DND-41 (cell line): ENCODE measurements around the gene ZDHHC13.

Experiments used
- ATAC-seq: fragments of 200-7000 bp; cut with Tn5 transposase; 3 replicates; pipeline ENCODE4 v1.9.1; 2021; ENCODE audit warnings: low read depth; ENCODE audit not compliant: insufficient read depth
- DNase-seq: peaks from one replicate; pipeline ENCODE4 v3.0.0-alpha.2; 2020
- H2AFZ ChIP-seq: 2 replicates; pipeline ENCODE4 v1.6.0; 2012; ENCODE audit warnings: low read depth, low read length
- H3K27ac ChIP-seq: 2 replicates; pipeline ENCODE4 v1.5.1; 2012; ENCODE audit warnings: low read length, inconsistent platforms
- H3K27me3 ChIP-seq: fragments of 200-600 bp; sonication (generic); 2 replicates; pipeline ENCODE4 v1.6.0; 2012; ENCODE audit warnings: low read length, mild to moderate bottlenecking, inconsistent platforms; ENCODE audit not compliant: insufficient read depth, poor library complexity
- H3K36me3 ChIP-seq: 2 replicates; pipeline ENCODE4 v1.5.1; 2012; ENCODE audit warnings: low read length, inconsistent platforms; ENCODE audit not compliant: insufficient read depth
- H3K4me1 ChIP-seq: 2 replicates; pipeline ENCODE4 v1.5.1; 2012; ENCODE audit warnings: mild to moderate bottlenecking, low read length; ENCODE audit not compliant: insufficient read depth
- H3K4me2 ChIP-seq: 2 replicates; pipeline ENCODE4 v1.6.0; 2012; ENCODE audit warnings: mild to moderate bottlenecking, moderate library complexity, low read length, inconsistent platforms; ENCODE audit not compliant: insufficient read depth
- H3K4me3 ChIP-seq, 2 experiments: fragments of 200-600 bp in 1 of 2; shearing (Covaris generic) in 1 of 2; 2 replicates each; pipeline ENCODE4 v1.5.1; 2012 to 2016; ENCODE audit warnings: inconsistent platforms in 2 of 2, low read length in 2 of 2, mild to moderate bottlenecking in 2 of 2, low read depth in 1 of 2, moderate library complexity in 1 of 2
- H3K79me2 ChIP-seq: 2 replicates; pipeline ENCODE4 v1.6.0; 2012; ENCODE audit warnings: low read length, inconsistent platforms; ENCODE audit not compliant: insufficient read depth
- H3K9ac ChIP-seq: 2 replicates; pipeline ENCODE4 v1.6.0; 2012; ENCODE audit warnings: low read depth, mild to moderate bottlenecking, inconsistent platforms, low read length, moderate library complexity
- H3K9me3 ChIP-seq: 2 replicates; pipeline ENCODE4 v1.5.1; 2012; ENCODE audit warnings: low read length, moderate library complexity, mild to moderate bottlenecking, inconsistent platforms; ENCODE audit not compliant: insufficient read depth, severe bottlenecking
- H4K20me1 ChIP-seq: 2 replicates; pipeline ENCODE4 v1.6.0; 2012; ENCODE audit warnings: low read length; ENCODE audit not compliant: insufficient read depth
- EZH2 ChIP-seq: IDR thresholded peaks from 3 replicates; pipeline ENCODE4 v1.6.1; 2012; ENCODE audit warnings: borderline replicate concordance, low read depth, mild to moderate bottlenecking, moderate library complexity, low read length, inconsistent platforms; ENCODE audit not compliant: severe bottlenecking
- TF ChIP-seq, protein P1 (sequence below): IDR thresholded peaks from 2 replicates; pipeline ENCODE4 v1.5.1; 2012; ENCODE audit warnings: borderline replicate concordance, low read length, moderate library complexity, mild to moderate bottlenecking; ENCODE audit not compliant: poor library complexity, severe bottlenecking; ENCODE audit errors: extremely low read depth

The ZDHHC13 gene

DNA sequence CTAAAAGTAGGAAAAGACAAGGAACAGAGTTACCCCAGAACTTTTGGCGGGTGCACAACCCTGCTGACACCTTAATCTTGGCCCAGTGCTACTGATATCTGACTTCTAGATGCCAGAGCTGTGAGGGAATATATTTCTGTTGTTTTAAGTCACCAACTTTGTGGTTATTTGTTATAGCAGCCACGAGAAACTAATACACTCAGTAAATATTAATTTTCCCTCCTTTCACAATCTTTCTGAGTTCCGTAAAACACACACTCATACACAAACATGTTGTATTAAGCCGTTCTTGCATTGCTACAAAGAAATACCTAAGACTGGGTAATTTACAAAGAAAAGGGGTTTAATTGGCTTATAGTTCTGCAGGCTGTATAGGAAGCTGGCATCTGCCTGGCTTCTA, 16.1 kb upstream of the ZDHHC13 start:
- Histone ChIP-seq H3K9ac (no peak overlapping the region), H3K4me2 (no peak overlapping the region), H3K36me3 (no peaks in the 10 kb centered on the region), H3K4me3 (no peak overlapping the region), H2AFZ (no peak overlapping the region), H3K9me3 (no peaks in the 10 kb centered on the region), H3K27me3 (peaks cover 25% of the 10 kb centered on the region), H4K20me1 (no peaks in the 10 kb centered on the region), H3K27ac (no peak overlapping the region), H3K79me2 (no peaks in the 10 kb centered on the region), H3K4me1 (no peaks in the 10 kb centered on the region)
- ATAC-seq = no peak
- TF ChIP-seq, protein P1, sequence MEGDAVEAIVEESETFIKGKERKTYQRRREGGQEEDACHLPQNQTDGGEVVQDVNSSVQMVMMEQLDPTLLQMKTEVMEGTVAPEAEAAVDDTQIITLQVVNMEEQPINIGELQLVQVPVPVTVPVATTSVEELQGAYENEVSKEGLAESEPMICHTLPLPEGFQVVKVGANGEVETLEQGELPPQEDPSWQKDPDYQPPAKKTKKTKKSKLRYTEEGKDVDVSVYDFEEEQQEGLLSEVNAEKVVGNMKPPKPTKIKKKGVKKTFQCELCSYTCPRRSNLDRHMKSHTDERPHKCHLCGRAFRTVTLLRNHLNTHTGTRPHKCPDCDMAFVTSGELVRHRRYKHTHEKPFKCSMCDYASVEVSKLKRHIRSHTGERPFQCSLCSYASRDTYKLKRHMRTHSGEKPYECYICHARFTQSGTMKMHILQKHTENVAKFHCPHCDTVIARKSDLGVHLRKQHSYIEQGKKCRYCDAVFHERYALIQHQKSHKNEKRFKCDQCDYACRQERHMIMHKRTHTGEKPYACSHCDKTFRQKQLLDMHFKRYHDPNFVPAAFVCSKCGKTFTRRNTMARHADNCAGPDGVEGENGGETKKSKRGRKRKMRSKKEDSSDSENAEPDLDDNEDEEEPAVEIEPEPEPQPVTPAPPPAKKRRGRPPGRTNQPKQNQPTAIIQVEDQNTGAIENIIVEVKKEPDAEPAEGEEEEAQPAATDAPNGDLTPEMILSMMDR = no peak
- TF ChIP-seq EZH2 = no peak
- DNase-seq = no peak

DNA sequence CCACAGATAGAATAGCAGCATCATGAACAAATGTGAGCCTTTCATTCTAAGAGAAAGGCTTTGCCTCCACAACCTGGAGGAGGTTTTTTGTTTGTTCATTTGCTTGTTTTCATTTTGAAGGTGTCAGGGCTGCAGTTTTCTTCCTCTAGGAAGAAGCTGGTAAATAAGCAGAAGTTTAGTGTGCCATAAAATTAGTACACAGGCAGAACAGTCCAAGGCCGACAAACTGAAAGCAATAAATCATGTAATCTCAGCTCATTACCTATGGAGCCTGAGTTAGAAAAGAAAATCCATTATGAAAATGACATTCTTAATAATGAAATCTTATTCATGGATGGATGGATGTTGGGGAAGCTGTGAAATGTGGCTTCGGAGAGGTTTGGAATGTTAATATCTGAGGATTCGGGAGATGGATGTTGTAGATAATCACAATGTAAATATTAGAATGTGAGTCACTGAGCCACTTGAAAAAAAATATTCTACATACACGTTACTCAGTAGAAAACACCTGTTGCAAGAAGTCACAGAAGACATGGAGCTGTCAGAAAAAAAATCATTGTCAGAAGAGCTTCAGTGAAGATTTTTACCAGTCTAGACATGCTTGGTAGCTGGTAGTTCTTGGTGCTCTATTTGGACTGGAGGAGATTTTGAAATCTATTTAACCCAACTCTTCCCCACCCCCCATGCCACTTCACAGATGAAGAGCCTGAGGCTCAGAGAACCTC, 15.0 kb upstream of the ZDHHC13 start:
- no peak overlapping the region for H3K4me2 ChIP-seq
- no peak overlapping the region for H3K27ac ChIP-seq
- H3K36me3 ChIP-seq = no peaks in the 10 kb centered on the region
- H3K9ac ChIP-seq = no peak overlapping the region
- no peaks in the 10 kb centered on the region for H3K9me3 ChIP-seq
- H3K4me3 ChIP-seq = no peak overlapping the region
- DNase-seq (no peak), ATAC-seq (no peak)
- H4K20me1 ChIP-seq = no peaks in the 10 kb centered on the region
- peaks cover 21% of the 10 kb centered on the region for H3K27me3 ChIP-seq
- no peaks in the 10 kb centered on the region for H3K79me2 ChIP-seq
- no peak overlapping the region for H2AFZ ChIP-seq
- TF ChIP-seq EZH2 = no peak
- TF ChIP-seq, protein P1 = no peak
- H3K4me1 ChIP-seq = no peaks in the 10 kb centered on the region

DNA sequence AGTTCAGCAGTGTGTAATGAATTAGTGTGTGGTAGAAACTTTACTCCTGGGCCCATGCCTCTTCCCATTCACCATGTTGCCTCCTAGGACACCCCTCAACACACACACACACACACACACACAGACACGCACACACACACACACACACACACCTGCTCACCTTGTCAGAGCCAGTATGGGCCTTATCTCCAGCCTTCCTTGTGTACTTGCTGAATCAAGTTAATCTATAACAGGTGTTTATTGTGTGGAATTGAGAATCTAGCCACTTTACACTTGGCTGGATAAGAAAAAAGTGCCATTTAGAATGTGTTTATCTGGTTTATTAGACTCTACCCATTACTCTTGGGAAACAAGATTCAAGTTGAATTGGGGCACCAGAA, 14.5 kb upstream of the ZDHHC13 start:
- H3K4me1 ChIP-seq = no peaks in the 10 kb centered on the region
- no peak overlapping the region for H3K9ac ChIP-seq
- no peak for ATAC-seq
- H2AFZ ChIP-seq = no peak overlapping the region
- no peak overlapping the region for H3K27ac ChIP-seq
- peaks cover 21% of the 10 kb centered on the region for H3K27me3 ChIP-seq
- H3K79me2 ChIP-seq = no peaks in the 10 kb centered on the region
- no peaks in the 10 kb centered on the region for H4K20me1 ChIP-seq
- H3K4me2 ChIP-seq = no peak overlapping the region
- no peak for DNase-seq
- TF ChIP-seq, protein P1 = no peak
- no peak for TF ChIP-seq EZH2
- no peaks in the 10 kb centered on the region for H3K9me3 ChIP-seq
- H3K36me3 ChIP-seq = no peaks in the 10 kb centered on the region
- no peak overlapping the region for H3K4me3 ChIP-seq

DNA sequence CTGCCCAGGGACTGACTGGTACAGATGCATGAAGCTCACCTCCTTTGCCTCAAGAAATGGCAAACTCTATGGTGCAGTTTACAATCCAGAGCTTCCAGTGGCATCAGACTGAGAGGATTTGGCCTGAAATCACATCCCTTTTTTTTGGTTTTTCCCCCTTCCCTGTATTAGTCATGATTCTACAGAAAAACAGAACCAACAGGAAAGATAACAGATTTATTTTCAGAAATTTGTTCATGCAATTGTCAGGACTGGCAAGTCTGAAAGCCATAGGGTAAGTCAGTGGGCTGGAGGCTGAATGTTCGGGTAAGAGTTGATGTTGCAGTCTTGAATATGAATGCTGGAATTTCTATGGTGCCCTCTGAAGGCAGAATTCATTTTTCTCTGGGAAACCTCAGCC, 12.0 kb upstream of the ZDHHC13 start:
- TF ChIP-seq, protein P1 = no peak
- no peak for TF ChIP-seq EZH2
- no peaks in the 10 kb centered on the region for H3K79me2 ChIP-seq
- no peak overlapping the region for H3K9ac ChIP-seq
- no peak overlapping the region for H2AFZ ChIP-seq
- peaks cover 31% of the 10 kb centered on the region for H3K27me3 ChIP-seq
- no peaks in the 10 kb centered on the region for H3K36me3 ChIP-seq
- no peak overlapping the region for H3K4me2 ChIP-seq
- no peaks in the 10 kb centered on the region; the same call in 1 of the 2 replicates for H4K20me1 ChIP-seq
- no peaks in the 10 kb centered on the region for H3K9me3 ChIP-seq
- H3K4me1 ChIP-seq = no peaks in the 10 kb centered on the region
- ATAC-seq = no peak
- no peak overlapping the region for H3K27ac ChIP-seq
- DNase-seq = no peak
- H3K4me3 ChIP-seq = no peak overlapping the region
